AG20443 (cell line): Measurements from ENCODE around the gene ITGA11.
"Not testable (repeated sequence)": the region's sequence is repeated elsewhere in the genome, so short reads cannot be mapped to it uniquely, and the experiment has no call there.

Experiments used
- DNase-seq: peaks from one replicate; pipeline ENCODE4 v3.0.0; 2012; ENCODE audit warnings: low spot score, mixed read lengths

Gene ITGA11

GRCh38 chr15:68423359-68424296, 8.3 kb downstream of the ITGA11 start:
- DNase-seq = no peak

- not testable (repeated sequence) for DNase-seq
Measured at GRCh38 chr15:68422403-68423145, 9.4 kb downstream of the ITGA11 start.

GRCh38 chr15:68421798-68422402, 10.1 kb downstream of the ITGA11 start:
- peak; percentile 71 for DNase-seq

- DNase-seq = no peak
Measured at GRCh38 chr15:68421115-68421551, 10.8 kb downstream of the ITGA11 start.

GRCh38 chr15:68420186-68420684, 11.7 kb downstream of the ITGA11 start:
- DNase-seq = no peak

GRCh38 chr15:68419301-68420175, 12.4 kb downstream of the ITGA11 start:
- DNase-seq = no peak

GRCh38 chr15:68418611-68419161, 13.3 kb downstream of the ITGA11 start:
- DNase-seq = peak; percentile 60

GRCh38 chr15:68417897-68418296, 14.1 kb downstream of the ITGA11 start:
- DNase-seq = no peak

GRCh38 chr15:68417051-68417450, 14.9 kb downstream of the ITGA11 start:
- DNase-seq = no peak

- no peak for DNase-seq
Measured at GRCh38 chr15:68416158-68416535, 15.8 kb downstream of the ITGA11 start.

GRCh38 chr15:68415501-68416157, 16.3 kb downstream of the ITGA11 start:
- DNase-seq = peak; percentile 58

GRCh38 chr15:68415061-68415460, 16.9 kb downstream of the ITGA11 start:
- DNase-seq = no peak

- no peak for DNase-seq
Measured at GRCh38 chr15:68414591-68414990, 17.4 kb downstream of the ITGA11 start.

- no peak for DNase-seq
Measured at GRCh38 chr15:68414206-68414555, 17.8 kb downstream of the ITGA11 start.

- DNase-seq = peak; percentile 38
Measured at GRCh38 chr15:68413363-68414205, 18.4 kb downstream of the ITGA11 start.

GRCh38 chr15:68412218-68412617, 19.7 kb downstream of the ITGA11 start:
- DNase-seq = no peak

- no peak for DNase-seq
Measured at GRCh38 chr15:68411735-68412134, 20.2 kb downstream of the ITGA11 start.

GRCh38 chr15:68411343-68411675, 20.7 kb downstream of the ITGA11 start:
- no peak for DNase-seq

GRCh38 chr15:68410466-68411342, 21.3 kb downstream of the ITGA11 start:
- DNase-seq = no peak
